B cell (primary cell): ENCODE results near the gene SHMT1. TPM values are rescaled to one million over a fixed set of nuclear protein-coding genes. Genes with fewer than 3 reads are reported as not detected.
A peak's percentile ranks its signal among the peaks of the same experiment; 100 is the strongest.

Experiments
- ATAC-seq: fragments of 200-7000 bp; cut with Tn5 transposase; one replicate; pipeline ENCODE4 v1.10.0; 2021; ENCODE audit warnings: low read depth, mild to moderate bottlenecking, moderate number of reproducible peaks, moderate library complexity
- CTCF ChIA-PET: fragments of 350-600 bp; sonication (Branson Sonifier 250); formaldehyde crosslinking; loops from one replicate; lab custom pipeline; 2021; ENCODE audit warnings: antibody characterized with exemption, inconsistent platforms; lab: Charles Lee
- POLR2A ChIA-PET: fragments of 350-600 bp; sonication (Branson Sonifier 250); formaldehyde crosslinking; loops from one replicate; lab custom pipeline; 2021; ENCODE audit warnings: antibody characterized with exemption; lab: Charles Lee
- DNase-seq: peaks from one replicate; pipeline ENCODE4 v3.0.0; 2013
- H2AFZ ChIP-seq: 2 replicates; pipeline ENCODE4 v1.6.1; 2012; ENCODE audit warnings: mild to moderate bottlenecking, low read depth, low read length; ENCODE audit not compliant: insufficient read depth, poor library complexity, severe bottlenecking
- H3K27ac ChIP-seq, 2 donors: 1 replicate in 1 of 2; 2 replicates in 1 of 2; pipeline ENCODE4 v1.5.1; 2012 to 2013; ENCODE audit warnings: low read length in 2 of 2, mild to moderate bottlenecking in 2 of 2, moderate library complexity in 1 of 2
- H3K27me3 ChIP-seq, 4 experiments: fragments of 200-600 bp in 1 of 4; sonication (generic) in 1 of 4; replicated peaks in 1 of 4; 1 replicate in 2 of 4; 2 replicates in 2 of 4; pipeline versions ENCODE4 v1.6.1 to v1.7.0; 2013 to 2016; ENCODE audit warnings: low read length in 3 of 4, mild to moderate bottlenecking in 2 of 4, mixed read lengths in 1 of 4, moderate library complexity in 1 of 4; ENCODE audit not compliant: insufficient read depth in 4 of 4, control insufficient read depth in 3 of 4; ENCODE audit errors: control extremely low read depth in 1 of 4
- H3K36me3 ChIP-seq, 2 experiments: replicated peaks in 1 of 2; 1 replicate in 1 of 2; 2 replicates in 1 of 2; pipeline versions ENCODE4 v1.6.1 to v1.7.1; 2013; ENCODE audit warnings: low read length in 1 of 2; ENCODE audit not compliant: insufficient read depth in 2 of 2, control insufficient read depth in 1 of 2; ENCODE audit errors: control extremely low read depth in 1 of 2, extremely low read depth in 1 of 2
- H3K4me1 ChIP-seq, 2 donors: fragments of 200-600 bp in 1 of 2; sonication (generic) in 1 of 2; 1 replicate in 1 of 2; 2 replicates in 1 of 2; pipeline versions ENCODE4 v1.5.1 to v1.6.1; 2013 to 2017; ENCODE audit warnings: low read length in 2 of 2; ENCODE audit not compliant: control insufficient read depth in 2 of 2, insufficient read depth in 2 of 2
- H3K4me2 ChIP-seq: replicated peaks from 2 replicates; pipeline ENCODE3; 2012; ENCODE audit warnings: mild to moderate bottlenecking, low read depth, low read length; ENCODE audit not compliant: poor library complexity, severe bottlenecking
- H3K4me3 ChIP-seq, 5 experiments: fragments of 200-600 bp in 1 of 5; sonication (generic) in 1 of 5; 1 replicate in 3 of 5; 2 replicates in 2 of 5; pipeline versions ENCODE4 v1.5.1 to v1.7.0; 2011 to 2016; ENCODE audit warnings: low read length in 4 of 5, mild to moderate bottlenecking in 4 of 5, low read depth in 2 of 5, control low read depth in 1 of 5, moderate library complexity in 1 of 5; ENCODE audit not compliant: insufficient read depth in 1 of 5; ENCODE audit errors: control extremely low read depth in 1 of 5, extremely low read depth in 1 of 5
- H3K79me2 ChIP-seq: fragments of 200-600 bp; sonication (generic); one replicate; pipeline ENCODE4 v1.6.0; 2016; ENCODE audit warnings: low read length; ENCODE audit not compliant: control insufficient read depth, insufficient read depth
- H3K9ac ChIP-seq: fragments of 200-600 bp; sonication (generic); 2 replicates; pipeline ENCODE4 v1.6.1; 2017; ENCODE audit warnings: mild to moderate bottlenecking, low read length, moderate library complexity
- H3K9me3 ChIP-seq, 3 donors: one replicate each; pipeline versions ENCODE4 v1.6.1 to v1.7.1; 2013; ENCODE audit warnings: low read length in 2 of 3; ENCODE audit not compliant: control insufficient read depth in 2 of 3, insufficient read depth in 1 of 3; ENCODE audit errors: control extremely low read depth in 1 of 3
- H4K20me1 ChIP-seq: 2 replicates; pipeline ENCODE4 v1.6.0; 2012; ENCODE audit warnings: mild to moderate bottlenecking, low read length; ENCODE audit not compliant: insufficient read depth, control insufficient read depth, poor library complexity, severe bottlenecking
- H3K27ac Mint-ChIP-seq: one replicate; pipeline ENCODE4 v1.8.0; 2021; ENCODE audit warnings: mixed read lengths
- H3K27me3 Mint-ChIP-seq: one replicate; pipeline ENCODE4 v1.8.0; 2021; ENCODE audit warnings: mixed read lengths
- H3K4me1 Mint-ChIP-seq: one replicate; pipeline ENCODE4 v1.8.0; 2021; ENCODE audit warnings: mixed read lengths
- H3K4me3 Mint-ChIP-seq: one replicate; pipeline ENCODE4 v1.8.0; 2021; ENCODE audit warnings: mixed read lengths
- H3K9me3 Mint-ChIP-seq: one replicate; pipeline ENCODE4 v1.8.0; 2022; ENCODE audit warnings: mixed read lengths; ENCODE audit not compliant: insufficient read depth
- CTCF ChIP-seq: fragments of 200-600 bp; IDR thresholded peaks from one replicate; pipeline ENCODE4 v1.8.0; 2022; ENCODE audit warnings: antibody characterized with exemption, mild to moderate bottlenecking
- EZH2 ChIP-seq: IDR thresholded peaks from 2 replicates; pipeline ENCODE4 v1.6.1; 2012; ENCODE audit warnings: borderline replicate concordance, low read depth, mild to moderate bottlenecking, moderate library complexity, low read length; ENCODE audit not compliant: insufficient read depth, poor library complexity, severe bottlenecking
- WGBS: methylation state at CpG from one replicate; pipeline ENCODE4 v1.1.5; 2013; ENCODE audit warnings: missing lambda C conversion rate; ENCODE audit not compliant: insufficient coverage; 5-methylcytosine and 5-hydroxymethylcytosine counted together
- intact Hi-C: fragments of 100-400 bp; cut with micrococcal nuclease; formaldehyde crosslinking; loops from one replicate; pipeline ENCODE4 v1.10.0; 2022
- polyA plus RNA-seq: library from polyadenylated mRNA; depleted of rRNA; stranded (reverse); fragments of >200 nt; gene quantifications from 2 replicates; pipeline ENCODE4 v1.2.3, GENCODE V29; 2012
- total RNA-seq, 2 donors: library from RNA; stranded (reverse); fragments of 120-200 nt in 1 of 2; gene quantifications; 1 replicate in 1 of 2; 2 replicates in 1 of 2; pipeline versions ENCODE4 v1.2.3 to v1.2.4, GENCODE V29; 2013 to 2022

SHMT1 gene
- total and polyA plus RNA-seq, 2 donors (not counting 1 experiment from before 2014, with no cell fraction given) = 6.9 to 23.5 TPM

- POLR2A ChIA-PET = no interaction called here
These were observed 5.6 kb upstream of the SHMT1 start for GRCh38 chr17:18368946-18369345.

GRCh38 chr17:18364166-18364565, 816 bp upstream of the SHMT1 start:
- Histone ChIP-seq H3K4me2 (peak overlapping the region; percentile 94), H3K79me2 (peaks cover 5% of the 10 kb centered on the region), H3K4me1 (peaks cover 5 to 14% of the 10 kb centered on the region in 2 donors), H4K20me1 (no peaks in the 10 kb centered on the region), H3K27ac (no peak overlapping the region), H3K9me3 (no peaks in the 10 kb centered on the region), H3K4me3 (no peak overlapping the region), H3K27me3 (no peaks in the 10 kb centered on the region), H3K9ac (no peak overlapping the region), H2AFZ (peak overlapping the region; percentile 98), H3K36me3 (no peaks in the 10 kb centered on the region)
- Mint-ChIP-seq H3K9me3 (no peaks in the 10 kb centered on the region), H3K4me3 (no peak overlapping the region), H3K4me1 (peaks cover 14% of the 10 kb centered on the region), H3K27ac (no peak overlapping the region), H3K27me3 (no peaks in the 10 kb centered on the region)
- TF ChIP-seq CTCF (no peak), EZH2 (no peak)
- DNase-seq = no peak
- no peak for ATAC-seq
- no CpG with 5 or more reads among the region's 6 CpGs for WGBS
- CTCF ChIA-PET = no interaction called here
- intact Hi-C loops = no loop called here
- POLR2A ChIA-PET = interaction anchor here (0.7 to 1.1 kb wide), 3 partner anchors 50 to 700 kb away, joined by 3 to 4 read pairs (median 3); partner anchors contain the start of gene TOP3A

More at GRCh38 chr17:18368946-18369345, 5.6 kb upstream of the SHMT1 start:
- intact Hi-C loops = no loop called here
- no peak overlapping the region for H3K27ac ChIP-seq
- no peaks in the 10 kb centered on the region for H3K79me2 ChIP-seq
- CTCF ChIA-PET = no interaction called here
- TF ChIP-seq CTCF (no peak), EZH2 (no peak)
- no peaks in the 10 kb centered on the region for H3K9me3 ChIP-seq
- no peak overlapping the region for H3K4me3 ChIP-seq
- no peaks in the 10 kb centered on the region for H3K4me1 Mint-ChIP-seq
- H3K9ac ChIP-seq = no peak overlapping the region
- H2AFZ ChIP-seq = no peak overlapping the region
- peaks cover 0 to 3% (median 2%) of the 10 kb centered on the region in 4 experiments for H3K27me3 ChIP-seq
- DNase-seq (no peak), ATAC-seq (no peak)
- no peaks in the 10 kb centered on the region for H3K9me3 Mint-ChIP-seq
- peaks cover 0 to 2% of the 10 kb centered on the region in 2 donors for H3K4me1 ChIP-seq
- no CpG with 5 or more reads among the region's 8 CpGs for WGBS
- H4K20me1 ChIP-seq = no peaks in the 10 kb centered on the region
- no peaks in the 10 kb centered on the region for H3K36me3 ChIP-seq
- H3K4me2 ChIP-seq = no peak overlapping the region
- H3K27me3 Mint-ChIP-seq = peaks cover 8% of the 10 kb centered on the region
- no peak overlapping the region for H3K27ac Mint-ChIP-seq
- no peak overlapping the region for H3K4me3 Mint-ChIP-seq
